K562 (cell line): ENCODE data around the gene AGRP. TPM values are rescaled to one million over a fixed set of nuclear protein-coding genes. Genes with fewer than 3 reads are reported as not detected.

Source experiments
- CBX2 ChIP-seq: fragments of 200-600 bp; sonication (generic); IDR thresholded peaks from one replicate; pipeline ENCODE4 v1.6.1; 2012; ENCODE audit warnings: mild to moderate bottlenecking, low read length, inconsistent platforms; ENCODE audit not compliant: insufficient read depth, poor library complexity, severe bottlenecking
- E2F4 ChIP-seq: sonication (generic); formaldehyde crosslinking; IDR thresholded peaks from 2 replicates; pipeline ENCODE4 v1.8.0; 2022; ENCODE audit warnings: mild to moderate bottlenecking, low read depth, missing genetic modification reagents
- GATA2 ChIP-seq: sonication (generic); formaldehyde crosslinking; IDR thresholded peaks from 2 replicates; pipeline ENCODE4 v1.4.0; 2020; ENCODE audit warnings: mild to moderate bottlenecking, missing genetic modification reagents
- MCM2 ChIP-seq: fragments of 450-650 bp; IDR thresholded peaks from 2 replicates; pipeline ENCODE4 v1.6.1; 2017; ENCODE audit warnings: low read depth, mild to moderate bottlenecking
- MEF2D ChIP-seq: conservative IDR thresholded peaks from 2 replicates; pipeline ENCODE4 v1.6.1; 2016; ENCODE audit warnings: low read depth, missing genetic modification characterization, missing compliant biosample characterization
- PBX2 ChIP-seq, 2 experiments: IDR thresholded peaks in 1 of 2; conservative IDR thresholded peaks in 1 of 2; 2 replicates each; pipeline ENCODE4 v1.6.1; 2016; ENCODE audit warnings: low read depth in 2 of 2, mild to moderate bottlenecking in 1 of 2, missing compliant biosample characterization in 1 of 2, missing genetic modification characterization in 1 of 2, moderate library complexity in 1 of 2
- PHTF2 ChIP-seq: fragments of 250-450 bp; sonication (Bioruptor Pico); IDR thresholded peaks from 2 replicates; pipeline ENCODE4 v1.5.0; 2021; ENCODE audit warnings: mild to moderate bottlenecking
- PML ChIP-seq: IDR thresholded peaks from 2 replicates; pipeline ENCODE4 v1.6.1; 2012; ENCODE audit warnings: low read length, inconsistent platforms
- PYGO2 ChIP-seq: fragments of 450-650 bp; IDR thresholded peaks from 2 replicates; pipeline ENCODE4 v1.6.1; 2016; ENCODE audit warnings: mild to moderate bottlenecking, missing genetic modification characterization, moderate library complexity, missing compliant biosample characterization
- THRB ChIP-seq: fragments of 450-650 bp; formaldehyde crosslinking; conservative IDR thresholded peaks from 2 replicates; pipeline ENCODE4 v1.4.0; 2022; ENCODE audit warnings: mild to moderate bottlenecking, missing genetic modification characterization
- ZBTB11 ChIP-seq, 3 experiments: fragments of 200-800 bp in 1 of 3; fragments of 250-450 bp in 1 of 3; fragments of 450-650 bp in 1 of 3; sonication (Bioruptor Pico) in 1 of 3; sonication (Bioruptor generic) in 1 of 3; formaldehyde crosslinking in 1 of 3; IDR thresholded peaks; 2 replicates each; pipeline versions ENCODE4 v1.6.1 to v1.8.0; 2016 to 2022; ENCODE audit warnings: mild to moderate bottlenecking in 2 of 3, missing genetic modification characterization in 2 of 3, missing compliant biosample characterization in 1 of 3, moderate library complexity in 1 of 3
- ZFX ChIP-seq: sonication (generic); formaldehyde crosslinking; IDR thresholded peaks from 2 replicates; pipeline ENCODE4 v1.8.0; 2022; ENCODE audit warnings: mild to moderate bottlenecking, missing genetic modification reagents, moderate library complexity
- ZNF224 ChIP-seq: sonication (generic); formaldehyde crosslinking; IDR thresholded peaks from 2 replicates; pipeline ENCODE4 v1.8.0; 2022; ENCODE audit warnings: mild to moderate bottlenecking, missing genetic modification reagents
- polyA plus RNA-seq, 8 experiments: library from polyadenylated mRNA; depleted of rRNA in 4 of 8; stranded (reverse) in 5 of 8; unstranded in 3 of 8; fragments of >200 nt; fragmentation: Nextera tagmentation in 2 of 8; fragmentation: Illumina TruSeq in 1 of 8; extraction: Ambion mirVana in 2 of 8; extraction: Trizol in 1 of 8; gene quantifications; 2 replicates each; pipeline versions ENCODE4 v1.2.1 to v1.2.3, GENCODE V29; 2011 to 2014; ENCODE audit warnings: inconsistent platforms in 1 of 8, missing spikeins in 1 of 8
- total RNA-seq, 7 experiments: library from RNA; depleted of rRNA in 6 of 7; stranded (reverse); fragments of >200 nt in 6 of 7; fragmentation: Illumina TruSeq in 2 of 7; extraction: Trizol in 2 of 7; gene quantifications; 2 replicates each; pipeline versions ENCODE4 v1.2.1 to v1.2.3, GENCODE V29; 2011 to 2021; ENCODE audit warnings: low replicate concordance in 1 of 7
- TF ChIP-seq, protein P1 (sequence below): fragments of 450-650 bp; IDR thresholded peaks from 2 replicates; pipeline ENCODE4 v1.6.1; 2018; ENCODE audit warnings: mild to moderate bottlenecking, low read depth; ENCODE audit not compliant: partially characterized antibody
- TF ChIP-seq, protein P2 (sequence below): sonication (generic); formaldehyde crosslinking; IDR thresholded peaks from 2 replicates; pipeline ENCODE4 v1.9.0; 2022; ENCODE audit warnings: mild to moderate bottlenecking, missing genetic modification reagents

Gene AGRP
- total and polyA plus RNA-seq, 9 of the 15 experiments (the other 6 are each of a cell fraction or from before 2014, with no cell fraction given) = not detected

GRCh38 chr16:67526149-67526791, 42.9 kb upstream of the AGRP start (continued):
- TF ChIP-seq, protein P1, sequence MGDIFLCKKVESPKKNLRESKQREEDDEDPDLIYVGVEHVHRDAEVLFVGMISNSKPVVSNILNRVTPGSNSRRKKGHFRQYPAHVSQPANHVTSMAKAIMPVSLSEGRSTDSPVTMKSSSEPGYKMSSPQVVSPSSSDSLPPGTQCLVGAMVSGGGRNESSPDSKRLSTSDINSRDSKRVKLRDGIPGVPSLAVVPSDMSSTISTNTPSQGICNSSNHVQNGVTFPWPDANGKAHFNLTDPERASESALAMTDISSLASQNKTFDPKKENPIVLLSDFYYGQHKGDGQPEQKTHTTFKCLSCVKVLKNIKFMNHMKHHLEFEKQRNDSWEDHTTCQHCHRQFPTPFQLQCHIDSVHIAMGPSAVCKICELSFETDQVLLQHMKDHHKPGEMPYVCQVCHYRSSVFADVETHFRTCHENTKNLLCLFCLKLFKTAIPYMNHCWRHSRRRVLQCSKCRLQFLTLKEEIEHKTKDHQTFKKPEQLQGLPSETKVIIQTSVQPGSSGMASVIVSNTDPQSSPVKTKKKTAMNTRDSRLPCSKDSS = no peak
- TF ChIP-seq MEF2D (tag) (no peak), CBX2 (no peak), ZBTB11 (CRISPR knock-in tag; IDR thresholded peaks at IDR 0.05) (peak in 1 of 3 experiments; percentile 49; a peak in 1 of 6 replicates), PBX2 (CRISPR knock-in tag; IDR thresholded peaks at IDR 0.05; ENCODE audit: low read depth) (no peak), PBX2 (tag; conservative IDR thresholded peaks at IDR 0.05; ENCODE audit: low read depth) (no peak), E2F4 (no peak), GATA2 (CRISPR knock-in tag) (peak; percentile 56; the same call in 1 of the 2 replicates), THRB (CRISPR knock-in tag) (no peak), PYGO2 (no peak), PML (no peak), PHTF2 (CRISPR knock-in tag) (no peak), MCM2 (no peak), ZNF224 (CRISPR knock-in tag) (no peak), ZFX (peak; percentile 45)
- TF ChIP-seq, protein P2, sequence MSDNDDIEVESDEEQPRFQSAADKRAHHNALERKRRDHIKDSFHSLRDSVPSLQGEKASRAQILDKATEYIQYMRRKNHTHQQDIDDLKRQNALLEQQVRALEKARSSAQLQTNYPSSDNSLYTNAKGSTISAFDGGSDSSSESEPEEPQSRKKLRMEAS = peak; percentile 75
